Activated T-cell treated with anti-CD3 and anti-CD28 coated beads for 4 hours (primary cell): ENCODE data around the gene SEPHS2.
"Not testable (repeated sequence)": the region's sequence is repeated elsewhere in the genome, so short reads cannot be mapped to it uniquely, and the experiment has no call there.

ENCODE experiments used
- DNase-seq: peaks from one replicate; pipeline ENCODE4 v3.0.0-alpha.2; 2020

Gene SEPHS2

DNA sequence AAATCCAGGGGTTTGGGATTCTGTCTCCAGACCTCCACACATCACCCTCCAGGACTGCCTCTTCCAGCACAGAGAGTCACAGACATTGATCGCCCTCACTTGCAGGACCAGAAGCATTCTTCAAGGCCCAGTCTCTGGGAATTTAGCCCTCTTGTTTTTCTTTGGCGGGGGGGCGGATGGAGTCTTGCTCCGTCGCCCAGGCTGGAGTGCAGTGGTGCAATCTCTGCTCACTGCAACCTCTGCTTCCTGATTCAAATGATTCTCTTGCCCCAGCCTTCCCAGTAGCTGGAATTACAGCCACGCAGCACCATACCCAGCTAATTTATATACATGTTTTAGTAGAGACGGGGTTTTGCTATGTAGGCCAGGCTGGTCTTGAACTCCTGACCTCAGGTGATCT lies 18.4 kb upstream of the SEPHS2 start:
- no peak for DNase-seq

DNA sequence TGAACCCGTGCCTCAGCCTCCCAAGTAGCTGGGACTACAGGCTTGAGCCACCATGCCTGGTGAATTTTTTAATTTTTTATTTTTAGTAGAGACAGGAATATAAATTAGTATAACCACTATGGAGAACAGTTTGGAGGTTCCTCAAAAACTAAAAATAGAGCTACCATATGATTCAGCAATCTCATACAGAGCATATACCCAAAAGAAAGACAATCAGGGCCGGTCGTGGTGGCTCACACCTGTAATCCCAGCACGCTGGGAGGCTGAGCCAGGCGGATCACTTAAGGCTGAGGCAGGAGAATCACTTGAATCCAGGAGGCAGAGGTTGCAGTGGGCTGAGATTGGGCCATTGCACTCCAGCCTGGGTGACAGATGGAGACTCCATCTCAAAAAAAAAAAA lies 15.8 kb upstream of the SEPHS2 start:
- DNase-seq = not testable (repeated sequence)

DNA sequence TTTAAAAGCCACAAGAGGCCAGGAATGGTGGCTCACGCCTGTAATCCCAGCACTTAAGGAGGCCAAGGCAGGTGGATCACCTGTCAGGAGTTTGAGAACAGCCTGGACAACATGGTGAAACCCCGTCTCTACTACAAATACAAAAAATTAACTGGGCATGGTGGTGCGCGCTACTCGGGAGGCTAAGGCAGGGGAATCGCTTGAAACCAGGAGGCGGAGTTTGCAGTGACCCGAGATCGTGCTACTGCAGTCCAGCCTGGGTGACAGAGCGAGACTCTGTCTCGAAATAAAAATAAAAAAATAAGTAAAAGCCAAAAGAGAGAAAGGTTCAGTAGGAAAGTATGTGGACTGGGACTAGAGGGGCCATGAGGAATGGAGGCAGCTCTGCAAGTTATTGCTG lies 13.8 kb upstream of the SEPHS2 start:
- no peak for DNase-seq

DNA sequence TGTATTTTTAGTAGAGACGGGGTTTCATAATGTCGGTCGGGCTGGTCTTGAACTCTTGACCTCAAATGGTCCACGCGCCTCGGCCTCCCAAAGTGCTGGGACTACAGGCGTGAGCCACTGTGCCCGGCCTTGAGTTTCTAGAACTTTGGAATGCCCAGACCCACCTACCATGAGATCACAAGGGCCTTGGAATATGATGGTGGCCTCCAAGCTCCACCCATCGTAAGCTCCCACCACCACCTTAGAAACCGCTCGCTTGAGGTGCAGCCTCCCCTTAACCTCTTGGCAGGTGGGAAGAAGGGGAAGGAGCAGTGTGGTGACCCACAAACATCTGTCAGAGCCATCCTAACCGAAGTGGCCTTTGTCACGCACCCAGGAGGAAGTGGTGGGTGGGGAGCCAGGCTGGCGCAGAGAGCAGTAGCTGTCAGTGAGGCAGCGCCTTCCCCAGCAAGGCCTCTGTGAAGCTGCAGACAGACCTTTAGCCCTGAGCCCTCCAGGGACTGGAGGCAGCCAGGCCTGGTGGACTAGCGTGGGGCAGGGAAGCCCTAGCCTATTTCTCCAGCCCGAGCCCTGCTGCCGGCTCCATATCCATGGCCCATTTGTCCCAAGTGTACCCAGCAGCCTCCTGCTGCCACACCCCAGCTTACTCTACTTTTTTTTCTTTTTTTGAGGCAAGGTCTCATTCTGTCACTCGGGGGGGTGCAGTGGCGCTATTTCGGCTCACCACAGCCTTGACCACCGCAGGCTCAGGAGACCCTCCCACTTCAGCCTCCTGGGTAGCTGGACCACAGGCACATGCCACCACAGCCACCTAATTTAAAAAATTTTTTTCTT lies 13.1 kb upstream of the SEPHS2 start:
- DNase-seq = peak; percentile 66

DNA sequence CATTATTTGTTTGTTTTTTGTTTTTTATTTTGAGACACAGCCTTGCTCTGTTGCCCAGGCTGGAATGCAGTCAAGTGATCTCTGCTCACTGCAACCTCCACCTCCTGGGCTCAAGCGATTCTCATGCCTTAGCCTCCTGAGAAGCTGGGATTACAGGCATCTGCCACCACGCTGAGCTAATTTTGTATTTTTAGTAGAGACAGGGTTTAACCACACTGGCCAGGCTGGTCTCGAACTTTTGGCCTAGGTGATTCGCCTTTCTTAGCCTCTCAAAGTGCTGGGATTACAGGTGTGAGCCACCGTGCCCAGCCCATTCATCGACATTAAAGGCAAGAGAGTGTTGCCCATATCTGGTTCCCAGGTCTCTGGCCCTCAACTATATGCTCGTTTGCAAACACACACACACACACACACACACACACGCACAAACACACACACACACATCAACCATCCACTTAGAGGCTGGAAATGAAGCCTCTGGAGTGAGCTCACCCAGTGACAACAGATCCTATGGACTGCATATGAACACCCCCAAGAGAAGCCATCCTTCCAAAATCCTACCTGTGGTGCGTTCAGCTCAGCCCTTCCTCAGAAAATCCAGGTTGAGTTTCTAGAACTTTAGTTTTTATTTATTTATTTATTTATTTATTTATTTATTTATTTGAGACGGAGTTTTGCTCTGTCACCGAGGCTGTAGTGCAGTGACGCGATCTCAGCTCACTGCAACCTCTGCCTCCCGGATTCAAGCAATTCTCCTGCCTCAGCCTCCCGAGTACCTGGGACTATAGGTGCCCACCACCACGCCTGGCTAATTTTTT lies 12.3 kb upstream of the SEPHS2 start:
- no peak for DNase-seq

DNA sequence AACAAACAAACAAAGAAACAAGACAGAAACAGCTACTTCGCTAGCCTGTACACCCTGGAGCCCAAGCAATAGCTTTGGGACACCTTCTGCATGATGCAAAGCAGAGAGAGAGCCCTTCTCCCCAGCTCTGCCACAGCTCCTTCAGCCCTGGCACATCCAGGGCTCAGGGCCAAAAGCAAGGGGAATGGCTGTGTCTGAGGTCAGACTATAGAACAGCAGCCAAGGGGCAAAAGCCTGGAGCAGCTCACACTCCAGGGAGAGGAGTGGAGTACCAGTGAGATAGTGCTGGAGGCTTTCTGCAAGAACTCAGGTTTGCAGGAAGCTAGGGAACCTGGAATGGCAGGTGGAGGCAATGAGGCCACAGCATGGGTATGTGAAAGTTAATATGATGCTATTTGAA lies 11.6 kb upstream of the SEPHS2 start:
- no peak for DNase-seq

DNA sequence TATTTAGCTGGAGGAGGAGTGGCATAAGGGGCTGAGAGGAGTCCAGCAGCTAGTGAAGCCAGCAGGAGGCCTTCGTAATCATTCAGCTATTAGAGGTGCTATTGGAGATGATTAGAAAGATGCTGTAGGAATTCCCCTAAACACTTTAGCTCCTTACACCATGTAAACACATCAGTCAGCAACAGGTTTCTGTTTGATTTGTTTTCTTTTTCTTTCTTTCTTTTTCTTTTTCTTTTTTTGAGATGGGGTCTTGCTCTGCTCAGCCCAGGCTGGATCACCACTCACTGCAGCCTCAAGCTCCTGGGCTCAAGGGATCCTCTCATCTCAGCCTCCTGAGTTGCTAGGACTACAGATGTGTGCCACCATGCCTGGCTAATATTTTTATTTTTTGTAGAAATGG lies 10.6 kb upstream of the SEPHS2 start:
- no peak for DNase-seq

DNA sequence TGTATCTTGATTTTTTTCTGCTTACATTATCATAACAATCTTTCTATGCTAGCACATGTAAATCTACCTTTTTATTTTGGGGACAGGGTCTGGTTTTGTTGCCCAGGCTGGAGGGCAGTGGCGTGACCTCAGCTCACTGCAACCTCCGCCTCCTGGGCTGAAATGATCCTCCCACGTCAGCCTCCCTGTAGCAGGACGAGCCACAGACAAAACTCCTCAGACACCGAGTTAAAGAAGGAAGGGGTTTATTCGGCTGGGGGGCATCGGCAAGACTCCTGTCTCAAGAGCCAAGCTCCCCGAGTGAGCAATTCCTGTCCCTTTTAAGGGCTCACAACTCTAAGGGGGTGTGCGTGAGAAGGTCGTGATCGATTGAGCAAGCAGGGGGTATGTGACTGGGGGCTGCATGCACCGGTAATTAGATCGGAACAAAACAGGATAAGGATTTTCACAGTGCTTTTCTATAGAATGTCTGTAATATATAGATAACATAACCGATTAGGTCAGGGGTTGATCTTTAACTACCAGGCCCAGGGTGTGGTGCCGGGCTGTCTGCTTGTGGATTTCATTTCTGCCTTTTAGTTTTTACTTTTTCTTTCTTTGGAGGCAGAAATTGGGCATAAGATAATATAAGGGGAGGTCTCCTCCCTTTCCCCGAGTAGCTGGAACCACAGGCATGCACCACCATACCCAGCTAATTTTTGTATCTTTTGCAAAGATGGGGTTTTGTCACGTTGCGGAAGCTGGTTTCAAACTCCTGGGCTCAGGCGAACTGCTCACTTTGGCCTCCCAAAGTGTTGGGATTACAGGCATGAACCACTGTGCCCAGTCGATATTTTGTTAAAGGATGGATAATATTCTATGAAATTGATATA lies 7.3 kb upstream of the SEPHS2 start:
- not testable (repeated sequence) for DNase-seq

DNA sequence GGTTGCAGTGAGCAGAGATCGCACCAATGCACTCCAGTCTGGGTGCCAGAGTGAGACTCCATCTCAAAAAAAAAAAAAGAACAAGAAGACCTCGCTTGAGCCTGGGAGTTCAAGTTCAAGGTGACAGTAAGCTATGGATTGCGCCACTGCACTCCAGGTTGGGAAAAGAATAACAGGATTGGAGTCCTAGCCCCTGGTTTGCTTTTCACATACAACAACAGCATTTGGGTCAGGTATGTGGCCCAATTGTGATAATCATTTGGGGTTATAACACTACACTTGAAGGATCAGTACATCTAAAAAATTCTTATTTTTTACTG lies 3.4 kb upstream of the SEPHS2 start:
- DNase-seq = no peak

DNA sequence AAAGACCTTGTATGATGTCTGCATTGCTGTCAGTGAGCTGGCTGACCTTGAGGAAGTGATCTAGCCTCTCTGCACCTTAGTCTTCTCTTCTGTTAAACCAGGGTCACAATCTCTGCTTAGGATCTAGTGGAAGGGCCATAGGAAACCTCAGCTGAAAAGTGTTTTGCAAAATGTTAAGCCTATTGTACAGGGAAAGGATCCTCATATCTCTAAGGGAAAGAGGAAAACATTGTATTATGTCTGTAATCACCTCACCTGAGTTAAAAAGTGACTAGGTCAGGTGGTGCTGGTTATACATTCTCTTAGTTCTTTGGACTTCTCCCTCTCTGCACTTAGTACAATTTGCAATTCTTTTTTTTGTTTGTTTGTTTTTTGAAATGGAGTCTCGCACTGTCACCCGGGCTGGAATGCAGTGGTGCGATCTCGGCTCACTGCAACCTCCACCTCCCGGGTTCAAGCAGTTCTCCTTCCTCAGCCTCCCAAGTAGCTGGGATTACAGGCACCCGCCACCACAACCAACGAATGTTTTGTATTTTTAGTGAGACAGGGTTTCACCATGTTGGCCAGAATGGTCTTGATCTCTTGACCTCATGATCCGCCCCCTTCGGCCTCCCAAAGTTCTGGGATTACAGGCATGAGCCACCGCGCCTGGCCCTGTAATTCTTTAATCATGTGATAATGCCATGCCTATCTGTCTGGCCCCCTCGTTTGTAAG lies 2.0 kb upstream of the SEPHS2 start:
- DNase-seq = no peak

DNA sequence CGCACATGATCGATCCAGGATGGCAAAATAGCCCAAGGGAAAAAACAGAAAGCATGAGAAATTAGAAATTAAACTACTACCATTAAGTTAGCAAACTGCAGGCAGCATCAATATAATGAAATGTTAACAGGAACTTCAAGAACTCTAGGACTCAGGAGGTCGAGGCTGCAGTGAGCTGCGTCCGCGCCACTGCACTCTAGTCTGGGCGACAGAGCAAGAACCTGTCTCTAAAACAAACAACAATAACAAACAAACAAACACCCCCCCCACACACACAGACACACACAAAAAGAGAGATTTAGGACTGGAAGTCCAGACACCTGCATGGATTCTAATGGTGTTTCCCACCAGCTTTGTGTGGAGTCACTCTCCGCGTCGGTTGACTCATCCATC lies 525 bp upstream of the SEPHS2 start:
- DNase-seq = no peak

DNA sequence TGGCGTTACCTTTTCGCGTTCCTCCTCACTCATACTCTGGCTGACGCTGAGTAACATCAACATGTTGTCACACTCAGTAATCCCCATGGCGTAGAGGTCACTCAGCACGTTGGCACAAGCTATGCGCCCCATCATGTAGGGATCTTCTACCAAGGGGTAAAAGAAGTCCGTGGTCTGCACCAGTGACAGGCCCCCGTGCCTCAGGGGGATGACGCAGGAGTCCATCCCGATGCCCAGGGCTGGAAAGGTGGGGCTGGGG lies 596 bp downstream of the SEPHS2 start:
- no peak for DNase-seq

DNA sequence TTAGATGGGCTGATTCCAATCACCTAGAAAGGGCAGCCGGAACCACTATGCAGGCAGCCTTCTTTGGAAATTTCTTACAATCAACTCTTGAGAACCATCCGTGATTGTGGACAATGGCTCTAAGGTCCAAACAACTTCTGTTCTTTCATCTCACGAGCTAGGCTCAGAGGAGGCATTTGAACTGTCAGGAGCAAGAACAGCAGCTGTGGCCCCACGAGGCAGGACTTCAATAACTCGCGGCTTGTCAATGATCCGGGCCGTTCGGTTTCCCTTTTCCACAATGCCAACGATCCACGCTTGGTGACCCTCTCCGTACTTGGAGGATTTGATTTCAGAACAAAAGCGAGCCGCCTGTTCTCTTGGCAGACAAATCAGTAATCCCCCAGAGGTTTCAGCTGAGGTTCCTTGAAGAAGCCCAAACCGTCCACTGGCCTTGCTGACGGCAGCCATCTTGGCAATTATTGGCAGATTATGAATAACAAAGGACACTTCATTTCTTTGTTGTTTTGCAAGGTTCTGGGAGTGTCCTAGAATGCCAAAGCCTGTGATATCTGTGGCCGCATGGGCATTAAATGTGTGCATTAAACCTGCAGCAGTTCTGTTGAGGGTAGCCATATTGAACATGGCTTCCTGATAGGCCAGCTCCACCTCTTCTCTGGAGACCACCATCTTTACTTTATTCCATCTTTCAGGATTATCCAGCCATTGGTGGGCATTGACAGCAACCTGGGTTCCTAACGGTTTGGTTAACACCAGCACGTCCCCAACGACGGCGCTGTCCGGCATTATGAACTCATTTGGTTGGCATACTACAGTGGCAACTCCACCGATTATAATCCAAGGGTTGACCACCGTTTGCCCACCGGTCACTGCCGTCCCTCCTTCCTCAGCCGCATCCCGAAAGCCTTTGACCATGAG lies 1.2 kb downstream of the SEPHS2 start:
- no peak for DNase-seq

DNA sequence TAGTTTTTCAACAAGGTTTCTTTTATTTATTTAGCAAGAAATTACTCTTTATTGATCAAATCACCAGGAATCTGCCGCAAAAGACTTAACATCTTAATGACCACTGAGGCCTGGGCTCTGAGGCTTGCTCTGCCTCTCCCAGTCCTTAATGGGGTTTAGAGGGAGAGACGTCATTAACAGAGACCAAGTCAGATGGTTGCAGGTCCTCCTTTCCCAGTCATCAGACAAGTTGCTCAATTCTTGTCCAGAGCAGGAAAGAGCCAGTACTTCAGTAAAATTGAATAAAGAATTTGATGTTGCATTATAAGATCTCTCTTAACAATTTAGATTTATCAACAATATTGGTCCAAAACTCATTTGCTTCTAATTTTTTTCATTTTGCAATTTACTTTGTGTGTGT lies 2.0 kb downstream of the SEPHS2 start:
- DNase-seq = no peak

DNA sequence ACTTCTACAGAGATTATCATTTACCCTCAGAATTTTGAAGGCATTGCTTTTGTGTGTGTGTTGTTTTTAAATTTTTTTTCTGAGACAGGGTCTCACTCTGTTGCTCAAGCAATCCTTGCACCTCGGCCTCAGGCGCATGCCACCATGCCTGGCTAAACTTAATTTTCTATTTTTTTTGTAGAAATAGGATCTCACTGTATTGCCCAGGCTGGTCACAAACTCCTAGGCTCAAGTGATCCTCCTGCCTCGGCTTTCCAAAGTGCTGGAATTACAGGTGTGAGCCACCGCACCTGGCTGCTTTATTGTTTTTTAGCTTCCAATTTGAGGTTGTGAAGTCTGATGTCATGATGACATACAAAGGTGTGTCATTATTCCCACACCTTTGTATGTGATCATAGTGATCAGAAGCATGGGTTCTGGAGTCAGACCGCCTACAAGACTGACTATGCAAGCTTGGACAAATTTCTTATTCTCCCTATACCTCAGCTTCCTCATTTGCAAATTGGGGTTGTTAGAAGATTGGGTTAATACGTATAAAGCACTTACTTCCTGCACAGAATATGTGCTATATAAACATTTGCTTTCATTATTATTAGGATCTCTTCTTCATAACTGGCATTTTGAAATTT lies 5.8 kb downstream of the SEPHS2 start:
- DNase-seq = no peak

DNA sequence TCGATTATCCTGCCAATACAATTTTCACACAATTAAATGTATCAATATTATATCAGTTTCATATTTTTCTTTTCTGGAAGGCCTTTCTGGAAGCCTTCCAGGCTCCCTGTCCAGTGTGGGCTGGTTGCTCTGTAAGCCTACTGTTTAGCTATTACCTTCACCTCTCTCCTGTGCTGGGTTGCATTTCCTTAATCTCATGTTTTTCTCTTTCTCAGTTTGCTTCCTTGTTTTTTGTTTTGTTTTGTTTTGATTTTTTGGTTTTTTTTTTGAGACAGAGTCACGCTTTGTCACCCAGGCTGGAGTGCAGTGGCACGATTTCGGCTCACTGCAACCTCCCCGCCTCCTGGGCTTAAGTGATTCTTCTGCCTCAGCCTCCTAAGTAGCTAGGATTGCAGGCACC lies 6.8 kb downstream of the SEPHS2 start:
- DNase-seq = no peak

DNA sequence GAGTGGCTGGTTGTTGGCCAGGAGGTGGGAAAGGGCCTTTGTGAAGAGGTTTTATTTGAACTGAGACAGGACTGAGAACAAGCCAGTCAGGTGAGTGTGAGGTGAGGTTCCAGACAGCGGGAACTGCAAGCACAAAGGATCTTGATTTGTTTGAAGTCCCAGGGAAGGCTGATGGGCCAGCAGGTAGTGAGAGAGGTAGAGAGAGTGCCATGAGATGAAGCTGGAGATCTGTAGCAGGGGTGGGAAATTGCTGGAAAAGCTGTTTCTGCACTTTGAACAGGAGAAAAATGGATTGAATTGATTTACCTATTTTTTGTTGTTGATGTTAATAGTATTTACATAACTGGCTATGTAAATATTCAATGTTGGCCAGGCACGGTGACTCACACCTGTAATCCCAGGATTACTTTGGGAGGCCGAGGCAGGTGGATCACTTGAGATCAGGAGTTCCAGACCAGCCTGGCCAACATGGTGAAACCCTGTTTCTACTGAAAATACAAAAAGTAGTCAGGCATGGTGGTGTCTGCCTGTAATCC lies 8.1 kb downstream of the SEPHS2 start:
- DNase-seq = no peak

DNA sequence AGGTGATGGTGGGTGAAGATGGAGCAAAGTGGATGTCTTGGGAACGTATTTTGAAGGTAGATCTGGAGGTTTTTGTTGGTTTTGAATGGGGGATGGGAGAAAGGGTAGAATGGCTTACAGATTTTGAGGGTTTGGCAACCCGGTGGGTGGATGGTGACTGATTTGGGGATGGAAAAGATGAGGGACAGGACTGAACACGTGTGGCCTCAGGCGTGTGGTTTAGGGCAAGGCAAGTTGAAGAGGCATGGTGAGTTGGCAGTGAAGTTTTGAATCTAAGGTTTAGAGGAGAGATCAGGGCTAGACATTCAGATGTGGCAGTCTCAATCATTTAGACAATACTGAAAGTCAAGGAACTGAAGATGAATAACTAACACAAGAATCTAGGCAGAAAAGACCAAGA lies 10.8 kb downstream of the SEPHS2 start:
- DNase-seq = no peak

DNA sequence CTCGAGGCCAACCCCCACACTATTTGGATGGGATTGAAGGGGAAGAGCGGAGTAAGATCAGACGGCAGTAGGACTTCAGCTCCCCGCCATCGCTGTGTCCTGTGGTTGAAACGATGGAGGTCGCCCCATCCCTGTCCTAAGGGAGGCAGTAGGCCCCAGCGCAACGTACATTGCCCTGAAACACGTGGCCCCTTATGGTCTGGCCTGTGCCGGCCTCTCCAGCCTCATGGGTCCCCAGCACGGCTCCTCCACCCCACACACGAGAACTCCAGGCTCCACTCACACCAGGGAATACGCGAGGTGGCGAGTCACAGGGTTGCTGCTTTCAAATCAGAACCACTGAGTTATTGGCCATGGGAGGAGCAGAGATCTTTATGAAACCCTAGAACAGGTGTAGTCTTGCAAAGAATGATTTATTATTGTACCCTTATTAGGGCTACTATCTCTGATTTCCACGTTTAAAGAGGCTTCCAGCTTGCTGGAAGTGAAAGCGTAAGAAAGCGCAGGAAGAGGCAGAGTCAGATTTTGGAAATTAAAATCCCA lies 15.2 kb downstream of the SEPHS2 start:
- DNase-seq = no peak

DNA sequence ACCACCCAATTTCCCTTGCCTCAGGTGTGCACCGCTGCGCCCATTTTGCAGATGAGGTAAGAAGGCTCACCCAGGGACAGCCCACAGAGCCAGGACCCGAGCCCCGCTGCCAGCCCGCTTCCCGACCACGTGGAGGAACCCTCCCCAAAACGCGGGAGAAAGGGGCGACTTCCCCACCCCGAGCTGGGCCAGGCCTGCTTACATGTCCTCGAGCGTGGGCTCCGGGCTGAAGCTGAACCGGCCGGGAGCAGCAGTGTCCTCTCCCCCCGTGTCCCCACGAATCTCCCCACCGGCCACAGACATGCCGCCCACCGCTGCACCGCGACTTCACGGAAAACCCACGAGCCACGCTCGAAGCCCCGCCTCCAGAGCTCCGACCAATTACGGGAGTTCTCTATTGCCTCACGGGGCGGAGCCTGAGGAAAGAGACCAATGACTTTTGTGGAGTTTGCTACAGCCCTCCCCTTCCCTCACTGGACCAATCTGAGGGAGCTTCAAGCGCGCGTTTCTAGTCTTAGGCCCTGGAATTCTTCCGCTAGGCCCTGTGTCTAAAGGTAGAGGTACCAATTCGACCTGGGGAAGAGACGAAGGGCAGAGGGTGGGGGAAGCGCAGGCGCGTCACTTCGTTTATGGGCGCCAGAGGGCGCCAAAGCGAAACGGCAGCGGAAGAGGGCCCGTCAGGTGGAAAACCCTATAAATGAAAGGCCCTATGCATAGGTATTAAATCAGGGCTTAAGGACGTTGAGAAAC lies 15.8 kb downstream of the SEPHS2 start, which contains the start of gene DCTPP1:
DCTPP1 (minus strand) TSS at position 353 of the 750 bp plus-strand sequence; CDS start at position 303, 50 bp downstream.
- peak; percentile 93 for DNase-seq
